GM12864 (cell line): ENCODE data around the gene KLHL30.

Experiments used
- DNase-seq: peaks from one replicate; pipeline ENCODE4 v3.0.0-alpha.2; 2011; ENCODE audit warnings: low read depth
- H3K4me3 ChIP-seq: 2 replicates; pipeline ENCODE4 v1.5.1; 2011; ENCODE audit warnings: mild to moderate bottlenecking, low read depth, low read length, control low read depth
- CTCF ChIP-seq: IDR thresholded peaks from 2 replicates; pipeline ENCODE4 v1.5.1; 2011; ENCODE audit warnings: low read depth, mild to moderate bottlenecking, moderate library complexity, low read length, control low read depth, inconsistent platforms; ENCODE audit errors: missing control alignments

The KLHL30 gene

GRCh38 chr2:238162846-238163441, 24.5 kb downstream of the KLHL30 start:
- H3K4me3 ChIP-seq = no peak overlapping the region
- DNase-seq = no peak
- TF ChIP-seq CTCF = no peak

- no peak for TF ChIP-seq CTCF
- no peak for DNase-seq
- no peak overlapping the region for H3K4me3 ChIP-seq
Measured at GRCh38 chr2:238163481-238164198, 25.2 kb downstream of the KLHL30 start.

- no peak for TF ChIP-seq CTCF
- no peak for DNase-seq
- H3K4me3 ChIP-seq = no peak overlapping the region
Measured at GRCh38 chr2:238164906-238165287, 26.4 kb downstream of the KLHL30 start.

- DNase-seq = no peak
- TF ChIP-seq CTCF = no peak
- H3K4me3 ChIP-seq = no peak overlapping the region
Measured at GRCh38 chr2:238165288-238165921, 26.9 kb downstream of the KLHL30 start.

- DNase-seq = no peak
- H3K4me3 ChIP-seq = no peak overlapping the region
- TF ChIP-seq CTCF = no peak
Measured at GRCh38 chr2:238166391-238167343, 28.2 kb downstream of the KLHL30 start.

- no peak for DNase-seq
- TF ChIP-seq CTCF = no peak
- no peak overlapping the region for H3K4me3 ChIP-seq
Measured at GRCh38 chr2:238167344-238167715, 28.9 kb downstream of the KLHL30 start.
